Calu3 (cell line): Measurements from ENCODE around the gene SMTNL1. TPM values are rescaled to one million over a fixed set of nuclear protein-coding genes. Genes with fewer than 3 reads are reported as not detected.
A peak's percentile ranks its signal among the peaks of the same experiment; 100 is the strongest.
"Not testable (repeated sequence)": the region's sequence is repeated elsewhere in the genome, so short reads cannot be mapped to it uniquely, and the experiment has no call there.

Experiments
- BruUV-seq: library from RNA; stranded (reverse); fragments of 400-500 nt; replicated peaks from 2 replicates; lab custom pipeline; 2021; lab: Mats Ljungman, UMichigan
- CTCF ChIA-PET: fragments of 300-600 bp; sonication (Branson Sonifier 250); formaldehyde crosslinking; loops from one replicate; lab custom pipeline; 2022; ENCODE audit warnings: antibody characterized with exemption; lab: Charles Lee
- DNase-seq: peaks from one replicate; pipeline ENCODE4 v3.0.0; 2022
- H3K27ac Mint-ChIP-seq: one replicate; pipeline ENCODE4 v1.8.0; 2022; ENCODE audit warnings: mixed read lengths; ENCODE audit not compliant: unreplicated experiment
- H3K27me3 Mint-ChIP-seq: one replicate; pipeline ENCODE4 v1.8.0; 2022; ENCODE audit warnings: mixed read lengths; ENCODE audit not compliant: unreplicated experiment
- H3K36me3 Mint-ChIP-seq: one replicate; pipeline ENCODE4 v1.8.0; 2022; ENCODE audit warnings: mild to moderate bottlenecking, moderate library complexity, mixed read lengths; ENCODE audit not compliant: insufficient read depth, unreplicated experiment
- H3K4me1 Mint-ChIP-seq: one replicate; pipeline ENCODE4 v1.8.0; 2022; ENCODE audit warnings: mild to moderate bottlenecking, low read depth, mixed read lengths; ENCODE audit not compliant: unreplicated experiment
- H3K4me3 Mint-ChIP-seq: one replicate; pipeline ENCODE4 v1.8.0; 2022; ENCODE audit warnings: mild to moderate bottlenecking, low read depth, moderate library complexity, mixed read lengths; ENCODE audit not compliant: unreplicated experiment
- H3K9me3 Mint-ChIP-seq: one replicate; pipeline ENCODE4 v1.8.0; 2022; ENCODE audit warnings: low read depth, mixed read lengths; ENCODE audit not compliant: unreplicated experiment
- intact Hi-C: fragments of 100-400 bp; cut with micrococcal nuclease; formaldehyde crosslinking; loops from one replicate; pipeline ENCODE4 v1.10.0; 2022; ENCODE audit not compliant: unreplicated experiment
- total RNA-seq: library from RNA; stranded (reverse); gene quantifications from 2 replicates; pipeline ENCODE4 v1.2.3, GENCODE V29; 2022
- TF ChIP-seq, protein P1 (sequence below): fragments of 200-600 bp; IDR thresholded peaks from one replicate; pipeline ENCODE4 v1.8.0; 2022; ENCODE audit warnings: antibody characterized with exemption; ENCODE audit not compliant: unreplicated experiment

The SMTNL1 gene
- total RNA-seq, 1 experiment from 2014 or later, result not detected

GRCh38 chr11:57529012-57529411 lies 8.4 kb upstream of the SMTNL1 start:
- Mint-ChIP-seq H3K9me3 (no peaks in the 10 kb centered on the region), H3K4me1 (peaks cover 12% of the 10 kb centered on the region), H3K27me3 (no peaks in the 10 kb centered on the region), H3K4me3 (no peak overlapping the region), H3K36me3 (peaks cover 23% of the 10 kb centered on the region), H3K27ac (no peak overlapping the region)
- TF ChIP-seq, protein P1, sequence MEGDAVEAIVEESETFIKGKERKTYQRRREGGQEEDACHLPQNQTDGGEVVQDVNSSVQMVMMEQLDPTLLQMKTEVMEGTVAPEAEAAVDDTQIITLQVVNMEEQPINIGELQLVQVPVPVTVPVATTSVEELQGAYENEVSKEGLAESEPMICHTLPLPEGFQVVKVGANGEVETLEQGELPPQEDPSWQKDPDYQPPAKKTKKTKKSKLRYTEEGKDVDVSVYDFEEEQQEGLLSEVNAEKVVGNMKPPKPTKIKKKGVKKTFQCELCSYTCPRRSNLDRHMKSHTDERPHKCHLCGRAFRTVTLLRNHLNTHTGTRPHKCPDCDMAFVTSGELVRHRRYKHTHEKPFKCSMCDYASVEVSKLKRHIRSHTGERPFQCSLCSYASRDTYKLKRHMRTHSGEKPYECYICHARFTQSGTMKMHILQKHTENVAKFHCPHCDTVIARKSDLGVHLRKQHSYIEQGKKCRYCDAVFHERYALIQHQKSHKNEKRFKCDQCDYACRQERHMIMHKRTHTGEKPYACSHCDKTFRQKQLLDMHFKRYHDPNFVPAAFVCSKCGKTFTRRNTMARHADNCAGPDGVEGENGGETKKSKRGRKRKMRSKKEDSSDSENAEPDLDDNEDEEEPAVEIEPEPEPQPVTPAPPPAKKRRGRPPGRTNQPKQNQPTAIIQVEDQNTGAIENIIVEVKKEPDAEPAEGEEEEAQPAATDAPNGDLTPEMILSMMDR, result no peak
- no TSS peak for BruUV-seq
- no peak for DNase-seq
- intact Hi-C loops, result loop anchor here (5.0 kb wide), 1 partner anchor 182 kb away; no protein-coding TSS in a partner anchor
- CTCF ChIA-PET, result interaction anchor here (0.6 to 1.1 kb wide), 3 partner anchors 15 to 36 kb away, joined by 3 to 5 read pairs (median 3); no protein-coding TSS in a partner anchor

DNA sequence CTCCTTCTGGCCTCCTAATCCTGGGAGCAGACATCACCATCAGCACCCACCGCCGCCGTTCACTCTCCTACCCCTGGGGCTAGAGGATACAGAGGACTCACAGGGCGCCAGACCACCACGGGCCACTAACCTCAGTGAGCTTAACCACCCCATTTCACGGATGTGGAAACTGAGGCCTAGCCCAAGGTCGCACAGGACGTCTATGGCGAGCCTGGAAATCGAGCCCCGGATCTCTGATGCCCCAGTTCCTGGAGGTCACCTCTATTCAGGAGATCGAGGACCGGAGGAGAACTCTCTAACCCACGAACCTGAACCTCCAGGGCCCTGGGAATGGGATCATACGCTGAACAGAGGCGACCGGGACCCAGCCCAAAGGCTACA lies 7.2 kb upstream of the SMTNL1 start:
- H3K9me3 Mint-ChIP-seq, result no peaks in the 10 kb centered on the region
- H3K27me3 Mint-ChIP-seq, result peaks cover 3% of the 10 kb centered on the region
- peaks cover 12% of the 10 kb centered on the region for H3K4me1 Mint-ChIP-seq
- intact Hi-C loops, result loop anchor here (1.0 kb wide), 1 partner anchor 77 kb away; no protein-coding TSS in a partner anchor
- peaks cover 23% of the 10 kb centered on the region for H3K36me3 Mint-ChIP-seq
- peak overlapping the region; percentile 65 for H3K27ac Mint-ChIP-seq
- no TSS peak for BruUV-seq
- CTCF ChIA-PET, result interaction anchor here (1.3 kb wide), 1 partner anchor 111 kb away, joined by 5 read pairs; no protein-coding TSS in a partner anchor
- TF ChIP-seq, protein P1, result no peak
- peak overlapping the region; percentile 78 for H3K4me3 Mint-ChIP-seq
- DNase-seq, result no peak

- peaks cover 12% of the 10 kb centered on the region for H3K4me1 Mint-ChIP-seq
- TSS peak; percentile 89 for BruUV-seq
- H3K9me3 Mint-ChIP-seq, result no peaks in the 10 kb centered on the region
- intact Hi-C loops, result loop anchor here (1.0 kb wide), 1 partner anchor 78 kb away; no protein-coding TSS in a partner anchor
- DNase-seq, result peak; percentile 91
- peaks cover 10% of the 10 kb centered on the region for H3K27me3 Mint-ChIP-seq
- TF ChIP-seq, protein P1, result no peak
- H3K27ac Mint-ChIP-seq, result peak within 1 kb of the TSS; percentile 65
- H3K36me3 Mint-ChIP-seq, result peaks cover 23% of the 10 kb centered on the region
- peak within 1 kb of the TSS; percentile 78 for H3K4me3 Mint-ChIP-seq
- CTCF ChIA-PET, result interaction anchor here (0.6 to 1.3 kb wide), 4 partner anchors 37 to 114 kb away, joined by 3 to 5 read pairs (median 4); partner anchors contain the start of gene UBE2L6
Observed at GRCh38 chr11:57530596-57531507, 6.5 kb upstream of the SMTNL1 start, which contains the start of gene TIMM10. TIMM10 (minus strand) TSS chr11:57530754; CDS start chr11:57530189, 565 bp downstream.

DNA sequence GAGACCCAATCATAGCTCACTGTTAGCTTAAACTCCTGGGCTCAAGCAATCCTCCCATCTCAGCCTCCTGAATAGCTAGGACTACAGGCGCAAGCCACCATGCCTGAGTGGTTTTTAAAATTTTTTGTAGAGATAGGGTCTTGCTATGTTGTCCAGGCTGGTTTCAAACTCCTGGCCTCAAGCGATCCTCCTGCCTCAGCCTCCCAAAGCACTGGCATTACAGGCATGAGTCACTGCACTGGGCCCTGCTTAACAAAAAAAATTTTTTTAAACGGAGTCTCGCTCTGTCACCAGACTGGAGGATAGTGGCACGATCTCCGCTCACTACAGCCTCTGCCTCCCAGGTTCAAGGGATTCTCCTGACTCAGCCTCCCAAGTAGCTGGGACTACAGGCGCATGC lies 2.9 kb upstream of the SMTNL1 start:
- H3K9me3 Mint-ChIP-seq, H3K4me1 Mint-ChIP-seq, DNase-seq, BruUV-seq, H3K27ac Mint-ChIP-seq, H3K4me3 Mint-ChIP-seq, intact Hi-C loops: not testable (repeated sequence)
- Mint-ChIP-seq H3K36me3 (peaks cover 16% of the 10 kb centered on the region), H3K27me3 (peaks cover 43% of the 10 kb centered on the region)
- CTCF ChIA-PET, result interaction anchor here (0.9 kb wide), 1 partner anchor 76 kb away, joined by 3 read pairs; no protein-coding TSS in a partner anchor
